OCI-LY7 (cell line): ENCODE data around the gene ARHGAP24.

Experiments
- CTCF ChIP-seq: fragments of 200-600 bp; sonication (generic); conservative IDR thresholded peaks from 2 replicates; pipeline ENCODE4 v1.5.1; 2014; ENCODE audit warnings: mild to moderate bottlenecking, antibody characterized with exemption, low read length, moderate library complexity, mixed read lengths
- EZH2phosphoT487 ChIP-seq: fragments of 200-600 bp; sonication (generic); IDR thresholded peaks from 2 replicates; pipeline ENCODE4 v1.6.1; 2018; ENCODE audit warnings: low read depth, borderline replicate concordance, mild to moderate bottlenecking, mixed run types, antibody characterized with exemption, low read length, moderate library complexity, mixed read lengths

GRCh38 chr4:85548116-85548515 lies 73.2 kb downstream of the ARHGAP24 start:
- TF ChIP-seq CTCF: peak; percentile 47
- TF ChIP-seq EZH2phosphoT487: no peak
